ENCODE measurements around the gene TMEM131.
"Not testable (repeated sequence)": the region's sequence is repeated elsewhere in the genome, so short reads cannot be mapped to it uniquely, and the experiment has no call there.

TMEM131 gene

GRCh38 chr2:97995734-97996624 lies at the start of gene TMEM131:
Gene TMEM131 (minus strand): TSS chr2:97995948. CDS start chr2:97995662, 286 bp downstream.
- DNase-seq = peak; percentile 97

GRCh38 chr2:98044730-98045129 lies 49.0 kb upstream of the TMEM131 start:
- DNase-seq = not testable (repeated sequence)

GRCh38 chr2:98043101-98043500 lies 47.4 kb upstream of the TMEM131 start:
- DNase-seq = no peak

- DNase-seq = no peak
Measured at GRCh38 chr2:98040331-98040939, 44.7 kb upstream of the TMEM131 start.

GRCh38 chr2:98039085-98039756 lies 43.5 kb upstream of the TMEM131 start:
- DNase-seq = no peak

GRCh38 chr2:98037666-98038336 lies 42.1 kb upstream of the TMEM131 start:
- no peak for DNase-seq

GRCh38 chr2:98037206-98037605 lies 41.5 kb upstream of the TMEM131 start:
- DNase-seq = no peak

GRCh38 chr2:98036349-98037000 lies 40.7 kb upstream of the TMEM131 start:
- peak; percentile 44 for DNase-seq

GRCh38 chr2:98034745-98035144 lies 39.0 kb upstream of the TMEM131 start:
- no peak for DNase-seq

- DNase-seq = no peak
Measured at GRCh38 chr2:98032086-98032485, 36.3 kb upstream of the TMEM131 start.

- DNase-seq = no peak
Measured at GRCh38 chr2:98029718-98030222, 34.0 kb upstream of the TMEM131 start.

GRCh38 chr2:98028931-98029717 lies 33.4 kb upstream of the TMEM131 start:
- DNase-seq = no peak

- no peak for DNase-seq
Measured at GRCh38 chr2:98028101-98028561, 32.4 kb upstream of the TMEM131 start.

GRCh38 chr2:98027538-98027937 lies 31.8 kb upstream of the TMEM131 start:
- no peak for DNase-seq

- no peak for DNase-seq
Measured at GRCh38 chr2:98026927-98027522, 31.3 kb upstream of the TMEM131 start.

- no peak for DNase-seq
Measured at GRCh38 chr2:98026292-98026691, 30.5 kb upstream of the TMEM131 start.

- no peak for DNase-seq
Measured at GRCh38 chr2:98025481-98026037, 29.8 kb upstream of the TMEM131 start.

- DNase-seq = not testable (repeated sequence)
Measured at GRCh38 chr2:98022067-98022466, 26.3 kb upstream of the TMEM131 start.

- peak; percentile 43 for DNase-seq
Measured at GRCh38 chr2:98020992-98021713, 25.4 kb upstream of the TMEM131 start.

GRCh38 chr2:98020516-98020915 lies 24.8 kb upstream of the TMEM131 start:
- no peak for DNase-seq

Data from femur (tissue), 1 donor.